ENCODE data around the gene EMD.
"Not testable (repeated sequence)": the region's sequence is repeated elsewhere in the genome, so short reads cannot be mapped to it uniquely, and the experiment has no call there.

EMD gene

DNA sequence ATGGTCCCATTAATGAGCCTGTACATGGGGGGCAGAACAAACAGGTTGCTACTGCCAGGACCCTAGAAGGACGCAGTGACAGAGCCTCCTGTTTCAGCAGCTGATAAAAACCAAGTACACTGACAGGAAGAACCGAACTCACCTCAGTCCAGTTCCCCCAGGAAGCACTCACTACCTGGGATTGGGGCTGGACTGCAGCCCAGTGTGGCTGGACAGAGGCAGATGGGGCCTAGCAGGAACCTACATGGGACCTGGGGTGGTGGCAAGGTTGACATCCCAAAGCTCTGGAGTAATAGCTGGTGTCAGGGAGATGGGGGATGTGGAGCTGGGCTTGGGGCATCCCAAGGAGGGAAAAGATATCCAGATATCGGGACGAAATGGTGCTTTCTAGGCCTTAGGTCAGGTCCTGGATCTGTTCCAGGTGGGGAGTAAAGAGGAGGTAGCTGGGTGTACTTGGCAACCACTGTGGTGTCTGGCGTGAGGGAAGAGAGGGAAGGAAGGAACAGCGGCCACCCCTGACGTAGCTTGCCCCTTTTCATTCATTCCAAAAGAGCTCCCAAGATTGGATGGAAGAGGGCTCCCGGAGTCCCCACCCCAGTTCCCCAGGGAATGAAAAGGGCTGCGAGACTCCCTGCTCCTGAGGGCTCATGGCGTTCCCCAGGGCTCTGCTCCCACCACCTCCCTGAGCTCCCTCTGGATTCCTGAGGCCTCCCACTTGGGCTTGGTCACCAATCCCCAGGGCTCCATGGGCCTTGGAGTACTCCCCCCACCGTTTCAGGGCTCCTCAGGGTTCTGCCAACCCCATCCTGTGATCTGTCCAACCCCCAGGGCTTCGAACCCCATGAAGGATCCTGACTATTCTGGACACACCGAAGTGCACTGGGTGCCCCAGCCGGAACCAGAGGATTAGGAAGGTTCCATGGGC lies 4.5 kb downstream of the EMD start:
- Histone ChIP-seq H2BK15ac (ENCODE audit: low read depth, poor library complexity, severe bottlenecking) (no peak overlapping the region), H4K91ac (ENCODE audit: low read length) (no peak overlapping the region), H3K27ac (ENCODE audit: low read length, poor library complexity, severe bottlenecking) (no peak overlapping the region), H3K23ac (ENCODE audit: low read length in 2 of 2) (no peak overlapping the region), H3K9ac (ENCODE audit: low read length) (no peak overlapping the region), H4K8ac (ENCODE audit: low read length) (no peak overlapping the region), H3K36me3 (ENCODE audit: control insufficient read depth in 1 of 2, insufficient read depth in 2 of 2, low read depth in 1 of 2, low read length in 2 of 2) (peaks cover 8 to 16% of the 10 kb centered on the region in 2 experiments), H3K4me1 (ENCODE audit: control insufficient read depth, insufficient read depth, low read depth, low read length) (peaks cover 6% of the 10 kb centered on the region), H2BK12ac (ENCODE audit: low read length in 2 of 2) (no peak overlapping the region), H2AFZ (ENCODE audit: low read depth, low read length) (no peak overlapping the region), H3K9me3 (ENCODE audit: control insufficient read depth, low read length) (no peaks in the 10 kb centered on the region), H3K4ac (ENCODE audit: low read depth in 1 of 2, low read length in 2 of 2) (no peak overlapping the region), H3K79me1 (replicated peaks; ENCODE audit: low read length, poor library complexity, severe bottlenecking) (no peaks in the 10 kb centered on the region), H3K4me3 (ENCODE audit: insufficient read depth in 1 of 2, low read depth in 1 of 2, low read length in 2 of 2) (no peak overlapping the region), H2AK5ac (ENCODE audit: low read length, severe bottlenecking) (no peak overlapping the region), H3K4me2 (ENCODE audit: low read length, poor library complexity, severe bottlenecking) (no peak overlapping the region), H3K14ac (ENCODE audit: low read length in 2 of 2) (no peak overlapping the region), H3K27me3 (ENCODE audit: control insufficient read depth in 1 of 2, insufficient read depth in 1 of 2, low read length in 2 of 2) (no peaks in the 10 kb centered on the region), H2BK5ac (ENCODE audit: low read depth, low read length, poor library complexity, severe bottlenecking) (no peak overlapping the region), H2BK120ac (ENCODE audit: low read depth, low read length) (no peak overlapping the region), H3K18ac (ENCODE audit: low read depth in 1 of 2, low read length in 2 of 2) (no peak overlapping the region)
- 97% methylated on average over 11 of the region's 14 CpGs for whole genome bisulfite sequencing
- no peak for DNase-seq

DNA sequence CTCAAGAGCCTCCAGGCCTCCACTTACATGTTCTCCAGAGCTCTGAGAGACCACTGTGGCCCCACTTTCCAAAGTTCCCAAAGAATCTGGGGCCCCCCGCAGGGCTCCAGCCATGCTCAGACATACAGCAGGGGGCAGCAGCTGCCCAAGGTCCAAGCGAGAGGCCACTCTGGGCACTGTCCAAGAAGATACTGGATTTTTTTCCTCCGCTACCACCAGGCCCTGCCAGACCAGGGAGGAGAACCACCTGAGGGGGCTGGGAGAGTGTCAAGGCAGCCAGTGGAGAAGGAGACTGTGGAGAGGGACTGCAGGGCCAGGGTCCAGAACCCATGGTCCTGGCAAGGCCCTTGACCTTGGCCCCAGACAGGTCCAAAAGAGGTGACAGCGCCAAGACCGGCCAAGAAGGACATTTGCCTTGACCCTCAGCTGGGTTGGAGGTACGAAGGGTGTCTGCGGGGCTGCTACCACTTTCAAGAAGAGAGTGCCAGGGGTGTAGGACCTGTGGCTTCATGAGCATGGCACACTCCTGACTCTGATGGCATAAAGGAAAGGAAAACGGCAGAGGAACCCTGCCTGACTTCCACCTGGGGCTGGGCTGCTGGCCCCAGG lies 5.3 kb downstream of the EMD start:
- Histone ChIP-seq H4K91ac (ENCODE audit: low read length) (no peak overlapping the region), H2AFZ (ENCODE audit: low read depth, low read length) (no peak overlapping the region), H3K4me3 (ENCODE audit: insufficient read depth in 1 of 2, low read depth in 1 of 2, low read length in 2 of 2) (no peak overlapping the region), H2BK15ac (ENCODE audit: low read depth, poor library complexity, severe bottlenecking) (no peak overlapping the region), H3K4me2 (ENCODE audit: low read length, poor library complexity, severe bottlenecking) (no peak overlapping the region), H4K8ac (ENCODE audit: low read length) (no peak overlapping the region), H2AK5ac (ENCODE audit: low read length, severe bottlenecking) (no peak overlapping the region), H3K18ac (ENCODE audit: low read depth in 1 of 2, low read length in 2 of 2) (no peak overlapping the region), H3K9ac (ENCODE audit: low read length) (no peak overlapping the region), H3K23ac (ENCODE audit: low read length in 2 of 2) (no peak overlapping the region), H2BK120ac (ENCODE audit: low read depth, low read length) (no peak overlapping the region), H3K4me1 (ENCODE audit: control insufficient read depth, insufficient read depth, low read depth, low read length) (peaks cover 6% of the 10 kb centered on the region), H3K27me3 (ENCODE audit: control insufficient read depth in 1 of 2, insufficient read depth in 1 of 2, low read length in 2 of 2) (no peaks in the 10 kb centered on the region), H2BK5ac (ENCODE audit: low read depth, low read length, poor library complexity, severe bottlenecking) (no peak overlapping the region), H3K27ac (ENCODE audit: low read length, poor library complexity, severe bottlenecking) (no peak overlapping the region), H3K36me3 (ENCODE audit: control insufficient read depth in 1 of 2, insufficient read depth in 2 of 2, low read depth in 1 of 2, low read length in 2 of 2) (peaks cover 8 to 16% of the 10 kb centered on the region in 2 experiments), H3K14ac (ENCODE audit: low read length in 2 of 2) (no peak overlapping the region), H3K79me1 (replicated peaks; ENCODE audit: low read length, poor library complexity, severe bottlenecking) (no peaks in the 10 kb centered on the region), H3K4ac (ENCODE audit: low read depth in 1 of 2, low read length in 2 of 2) (no peak overlapping the region), H2BK12ac (ENCODE audit: low read length in 2 of 2) (no peak overlapping the region), H3K9me3 (ENCODE audit: control insufficient read depth, low read length) (no peaks in the 10 kb centered on the region)
- peak; percentile 23 for DNase-seq
- WGBS = 90% methylated on average over 7 of the region's 8 CpGs

DNA sequence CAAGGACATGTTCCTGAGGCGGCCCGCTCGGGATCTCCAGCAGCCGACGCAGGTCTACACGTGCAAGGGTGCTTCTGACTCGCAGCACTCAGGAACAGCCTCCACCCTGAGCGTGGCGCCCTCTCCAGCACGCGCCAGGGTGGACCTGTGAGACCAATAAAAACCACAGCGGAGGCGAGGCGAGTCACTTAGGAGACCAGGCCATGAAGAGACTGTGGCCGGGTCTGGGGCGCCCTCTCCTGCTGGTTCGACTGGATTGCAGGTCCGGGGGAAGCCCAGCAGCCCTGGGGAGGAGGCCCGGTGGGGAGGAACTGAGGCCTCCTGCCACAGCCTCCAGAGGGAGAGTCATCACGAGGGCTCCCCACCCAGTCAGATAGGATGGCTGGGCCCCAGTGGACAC lies 9.0 kb downstream of the EMD start:
- H2AK5ac ChIP-seq (ENCODE audit: low read length, severe bottlenecking); H2BK15ac ChIP-seq (ENCODE audit: low read depth, poor library complexity, severe bottlenecking); H3K79me1 ChIP-seq (replicated peaks; ENCODE audit: low read length, poor library complexity, severe bottlenecking); H4K91ac ChIP-seq (ENCODE audit: low read length); H3K23ac ChIP-seq (ENCODE audit: low read length in 2 of 2); H3K36me3 ChIP-seq (ENCODE audit: control insufficient read depth in 1 of 2, insufficient read depth in 2 of 2, low read depth in 1 of 2, low read length in 2 of 2); H3K18ac ChIP-seq (ENCODE audit: low read depth in 1 of 2, low read length in 2 of 2); H4K8ac ChIP-seq (ENCODE audit: low read length); H2BK5ac ChIP-seq (ENCODE audit: low read depth, low read length, poor library complexity, severe bottlenecking); H3K4me1 ChIP-seq (ENCODE audit: control insufficient read depth, insufficient read depth, low read depth, low read length); H3K4me2 ChIP-seq (ENCODE audit: low read length, poor library complexity, severe bottlenecking); H3K4ac ChIP-seq (ENCODE audit: low read depth in 1 of 2, low read length in 2 of 2); H3K9ac ChIP-seq (ENCODE audit: low read length); H3K9me3 ChIP-seq (ENCODE audit: control insufficient read depth, low read length); H2BK120ac ChIP-seq (ENCODE audit: low read depth, low read length); H3K27me3 ChIP-seq (ENCODE audit: control insufficient read depth in 1 of 2, insufficient read depth in 1 of 2, low read length in 2 of 2); H3K14ac ChIP-seq (ENCODE audit: low read length in 2 of 2); DNase-seq; H3K4me3 ChIP-seq (ENCODE audit: insufficient read depth in 1 of 2, low read depth in 1 of 2, low read length in 2 of 2); H2AFZ ChIP-seq (ENCODE audit: low read depth, low read length); H2BK12ac ChIP-seq (ENCODE audit: low read length in 2 of 2); H3K27ac ChIP-seq (ENCODE audit: low read length, poor library complexity, severe bottlenecking): not testable (repeated sequence)
- no CpG with 5 or more reads among the region's 20 CpGs for WGBS

DNA sequence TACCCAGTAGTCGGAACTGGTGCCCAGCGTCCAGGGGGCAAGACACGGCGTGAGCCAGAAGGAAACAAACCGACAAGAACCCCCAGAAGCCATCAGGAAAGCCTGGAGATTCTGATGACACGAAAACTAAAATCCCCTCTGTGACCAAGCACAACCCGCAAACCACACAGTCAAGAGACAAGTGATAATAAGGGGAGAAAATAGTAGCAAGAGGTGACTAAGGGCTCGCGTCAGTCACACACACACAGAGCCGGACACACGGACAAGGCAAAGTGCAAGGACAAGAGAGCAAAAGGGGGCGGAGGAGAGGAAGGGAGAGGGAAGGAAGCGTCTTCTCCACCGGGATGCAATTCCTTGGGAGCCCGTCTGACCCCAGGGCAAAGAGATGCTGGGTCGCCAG lies 9.6 kb downstream of the EMD start:
- not testable (repeated sequence) for H2BK12ac ChIP-seq (ENCODE audit: low read length in 2 of 2); H3K18ac ChIP-seq (ENCODE audit: low read depth in 1 of 2, low read length in 2 of 2); H3K9ac ChIP-seq (ENCODE audit: low read length); H3K4ac ChIP-seq (ENCODE audit: low read depth in 1 of 2, low read length in 2 of 2); H2BK15ac ChIP-seq (ENCODE audit: low read depth, poor library complexity, severe bottlenecking); H3K23ac ChIP-seq (ENCODE audit: low read length in 2 of 2); H2AFZ ChIP-seq (ENCODE audit: low read depth, low read length); H4K8ac ChIP-seq (ENCODE audit: low read length); H2AK5ac ChIP-seq (ENCODE audit: low read length, severe bottlenecking); H3K36me3 ChIP-seq (ENCODE audit: control insufficient read depth in 1 of 2, insufficient read depth in 2 of 2, low read depth in 1 of 2, low read length in 2 of 2); H2BK120ac ChIP-seq (ENCODE audit: low read depth, low read length); H3K9me3 ChIP-seq (ENCODE audit: control insufficient read depth, low read length); H3K4me3 ChIP-seq (ENCODE audit: insufficient read depth in 1 of 2, low read depth in 1 of 2, low read length in 2 of 2); DNase-seq; H3K4me1 ChIP-seq (ENCODE audit: control insufficient read depth, insufficient read depth, low read depth, low read length); H4K91ac ChIP-seq (ENCODE audit: low read length); H3K27me3 ChIP-seq (ENCODE audit: control insufficient read depth in 1 of 2, insufficient read depth in 1 of 2, low read length in 2 of 2); H3K27ac ChIP-seq (ENCODE audit: low read length, poor library complexity, severe bottlenecking); H3K14ac ChIP-seq (ENCODE audit: low read length in 2 of 2); H2BK5ac ChIP-seq (ENCODE audit: low read depth, low read length, poor library complexity, severe bottlenecking); H3K4me2 ChIP-seq (ENCODE audit: low read length, poor library complexity, severe bottlenecking); H3K79me1 ChIP-seq (replicated peaks; ENCODE audit: low read length, poor library complexity, severe bottlenecking)
- no CpG with 5 or more reads among the region's 16 CpGs for WGBS

All from mesenchymal stem cell (in vitro differentiated cells and primary cell).